H1 (cell line): ENCODE results near the gene PAX3. TPM values are rescaled to one million over a fixed set of nuclear protein-coding genes. Genes with fewer than 3 reads are reported as not detected.

Source experiments
- CTCF ChIA-PET: fragments of 300-600 bp; sonication (Branson Sonifier 250); formaldehyde crosslinking; loops from one replicate; lab custom pipeline; 2021; ENCODE audit not compliant: partially characterized antibody; lab: Charles Lee
- POLR2A ChIA-PET: fragments of 300-600 bp; sonication (Branson Sonifier 250); formaldehyde crosslinking; loops from one replicate; lab custom pipeline; 2021; ENCODE audit warnings: inconsistent platforms; ENCODE audit not compliant: partially characterized antibody; lab: Charles Lee
- DNase-seq, 2 experiments: peaks; one replicate each; pipeline versions ENCODE4 v3.0.0 to v3.0.0-alpha.2; 2010 to 2022; ENCODE audit warnings: low spot score in 2 of 2, low read depth in 1 of 2, mixed read lengths in 1 of 2
- FAIRE-seq: peaks from 2 replicates; lab custom pipeline; 2011; peaks lifted over from hg19 to GRCh38; lab: Jason Lieb, UNC
- H2AFZ ChIP-seq: 2 replicates; pipeline ENCODE4 v1.8.1; 2012; ENCODE audit warnings: low read length, inconsistent platforms
- H2AK5ac ChIP-seq: 2 replicates; pipeline ENCODE4 v1.6.1; 2013; ENCODE audit warnings: low read depth, low read length
- H2BK120ac ChIP-seq: replicated peaks from 2 replicates; pipeline ENCODE3; 2013; ENCODE audit warnings: low read depth, low read length, inconsistent platforms
- H2BK12ac ChIP-seq: 2 replicates; pipeline ENCODE4 v1.6.1; 2013; ENCODE audit warnings: low read depth, low read length
- H2BK15ac ChIP-seq: 2 replicates; pipeline ENCODE4 v1.6.1; 2013; ENCODE audit warnings: low read length
- H2BK20ac ChIP-seq: 2 replicates; pipeline ENCODE4 v1.6.1; 2013; ENCODE audit warnings: low read length
- H2BK5ac ChIP-seq: 2 replicates; pipeline ENCODE4 v1.6.1; 2013; ENCODE audit warnings: low read depth, low read length
- H3K14ac ChIP-seq: 2 replicates; pipeline ENCODE4 v1.6.1; 2013; ENCODE audit warnings: inconsistent platforms; ENCODE audit not compliant: insufficient read length
- H3K18ac ChIP-seq: 2 replicates; pipeline ENCODE4 v1.6.1; 2013; ENCODE audit warnings: low read length; ENCODE audit errors: extremely low read depth
- H3K23ac ChIP-seq: 2 replicates; pipeline ENCODE4 v1.6.1; 2013; ENCODE audit warnings: inconsistent platforms; ENCODE audit not compliant: insufficient read length
- H3K23me2 ChIP-seq: 2 replicates; pipeline ENCODE4 v1.6.1; 2013; ENCODE audit warnings: low read depth, low read length
- H3K27ac ChIP-seq: 2 replicates; pipeline ENCODE4 v1.6.1; 2011; ENCODE audit warnings: low read depth, low read length, inconsistent platforms
- H3K27me3 ChIP-seq, 4 experiments: replicated peaks in 1 of 4; 1 replicate in 1 of 4; 2 replicates in 3 of 4; pipeline versions ENCODE4 v1.6.1 to v1.8.1; 2011 to 2013; ENCODE audit warnings: low read length in 3 of 4, mild to moderate bottlenecking in 3 of 4, inconsistent platforms in 2 of 4, mixed read lengths in 2 of 4, moderate library complexity in 1 of 4; ENCODE audit not compliant: control insufficient read depth in 3 of 4, insufficient read depth in 3 of 4; ENCODE audit errors: extremely low read depth in 1 of 4
- H3K36me3 ChIP-seq, 4 experiments: 2 replicates each; pipeline versions ENCODE4 v1.6.1 to v1.8.1; 2011 to 2013; ENCODE audit warnings: mild to moderate bottlenecking in 4 of 4, low read length in 3 of 4, moderate library complexity in 2 of 4, control low read depth in 1 of 4, inconsistent platforms in 1 of 4; ENCODE audit not compliant: insufficient read depth in 4 of 4, control insufficient read depth in 2 of 4
- H3K4ac ChIP-seq: replicated peaks from 2 replicates; pipeline ENCODE3; 2013; ENCODE audit warnings: low read length, low read depth, mixed read lengths, inconsistent platforms; ENCODE audit not compliant: insufficient read length
- H3K4me1 ChIP-seq, 4 experiments: replicated peaks in 1 of 4; 1 replicate in 1 of 4; 2 replicates in 3 of 4; pipeline versions ENCODE4 v1.6.1 to v1.8.1; 2011 to 2013; ENCODE audit warnings: low read length in 3 of 4, inconsistent platforms in 2 of 4, mixed read lengths in 1 of 4; ENCODE audit not compliant: insufficient read depth in 4 of 4, control insufficient read depth in 3 of 4
- H3K4me2 ChIP-seq, 2 experiments: 2 replicates each; pipeline versions ENCODE4 v1.6.1 to v1.8.1; 2011 to 2013; ENCODE audit warnings: low read depth in 2 of 2, low read length in 2 of 2, control low read depth in 1 of 2, inconsistent platforms in 1 of 2, mild to moderate bottlenecking in 1 of 2; ENCODE audit not compliant: insufficient read depth in 1 of 2
- H3K4me3 ChIP-seq, 4 experiments: fragments of 200-600, 300-600 bp in 1 of 4; sonication (generic), shearing (Covaris generic), sonication (Bioruptor Twin) in 1 of 4; 2 replicates each; pipeline versions ENCODE4 v1.5.1 to v1.8.1; 2011 to 2016; ENCODE audit warnings: low read length in 4 of 4, low read depth in 3 of 4, control low read depth in 2 of 4, inconsistent platforms in 2 of 4, mild to moderate bottlenecking in 2 of 4, mixed read lengths in 1 of 4, moderate library complexity in 1 of 4; ENCODE audit not compliant: insufficient read depth in 2 of 4; ENCODE audit errors: extremely low read depth in 1 of 4
- H3K56ac ChIP-seq: replicated peaks from 2 replicates; pipeline ENCODE3; 2013; ENCODE audit warnings: low read depth, mild to moderate bottlenecking, mixed read lengths, low read length, inconsistent platforms; ENCODE audit not compliant: insufficient read length
- H3K79me1 ChIP-seq: 2 replicates; pipeline ENCODE4 v1.6.1; 2013; ENCODE audit warnings: low read depth, low read length, control low read depth
- H3K79me2 ChIP-seq, 2 experiments: 2 replicates each; pipeline versions ENCODE4 v1.6.1 to v1.8.1; 2012 to 2013; ENCODE audit warnings: low read length in 2 of 2, mild to moderate bottlenecking in 2 of 2, inconsistent platforms in 1 of 2; ENCODE audit not compliant: insufficient read depth in 2 of 2, control insufficient read depth in 1 of 2
- H3K9ac ChIP-seq, 4 experiments: replicated peaks in 1 of 4; 1 replicate in 1 of 4; 2 replicates in 3 of 4; pipeline versions ENCODE4 v1.6.1 to v1.8.1; 2011 to 2013; ENCODE audit warnings: low read depth in 3 of 4, low read length in 3 of 4, control low read depth in 2 of 4, mild to moderate bottlenecking in 2 of 4, moderate library complexity in 2 of 4, inconsistent platforms in 1 of 4; ENCODE audit errors: extremely low read depth in 1 of 4
- H3K9me3 ChIP-seq, 2 experiments: 2 replicates each; pipeline versions ENCODE4 v1.6.1 to v1.8.1; 2012 to 2013; ENCODE audit warnings: mild to moderate bottlenecking in 2 of 2, moderate library complexity in 2 of 2, control low read depth in 1 of 2, inconsistent platforms in 1 of 2, low read depth in 1 of 2, low read length in 1 of 2, mixed read lengths in 1 of 2; ENCODE audit not compliant: insufficient read depth in 2 of 2
- H4K20me1 ChIP-seq, 2 experiments: replicated peaks in 1 of 2; 2 replicates each; pipeline versions ENCODE3 to v1.8.1; 2011 to 2013; ENCODE audit warnings: inconsistent platforms in 2 of 2, low read length in 2 of 2, mild to moderate bottlenecking in 1 of 2; ENCODE audit not compliant: insufficient read depth in 2 of 2, control insufficient read depth in 1 of 2
- H4K5ac ChIP-seq: 2 replicates; pipeline ENCODE4 v1.6.1; 2013; ENCODE audit warnings: low read length, low read depth, mixed read lengths, inconsistent platforms; ENCODE audit not compliant: insufficient read length
- H4K8ac ChIP-seq: 2 replicates; pipeline ENCODE4 v1.8.0; 2013; ENCODE audit warnings: mild to moderate bottlenecking, moderate library complexity, low read length, inconsistent platforms; ENCODE audit not compliant: insufficient read depth; ENCODE audit errors: extremely low read depth
- H4K91ac ChIP-seq: replicated peaks from 2 replicates; pipeline ENCODE3; 2013; ENCODE audit warnings: low read length, mixed read lengths, inconsistent platforms; ENCODE audit not compliant: insufficient read length
- BACH1 ChIP-seq: IDR thresholded peaks from 2 replicates; pipeline ENCODE4 v1.6.1; 2012; ENCODE audit warnings: low read length, improper control_type of control experiment
- EP300 ChIP-seq, 2 experiments: IDR thresholded peaks; 1 replicate in 1 of 2; 2 replicates in 1 of 2; pipeline ENCODE4 v1.6.1; 2011 to 2012; ENCODE audit warnings: low read depth in 2 of 2, low read length in 2 of 2, mild to moderate bottlenecking in 2 of 2, borderline replicate concordance in 1 of 2, inconsistent platforms in 1 of 2, moderate library complexity in 1 of 2
- KDM5A ChIP-seq: fragments of 200-600 bp; IDR thresholded peaks from 2 replicates; pipeline ENCODE4 v1.7.1; 2012; ENCODE audit warnings: mild to moderate bottlenecking, low read length, inconsistent platforms, mixed read lengths
- RAD21 ChIP-seq, 2 experiments: IDR thresholded peaks in 1 of 2; conservative IDR thresholded peaks in 1 of 2; 2 replicates each; pipeline ENCODE4 v1.6.1; 2011; ENCODE audit warnings: low read depth in 2 of 2, low read length in 2 of 2, improper control_type of control experiment in 1 of 2, inconsistent platforms in 1 of 2, mild to moderate bottlenecking in 1 of 2, moderate library complexity in 1 of 2
- RFX5 ChIP-seq: IDR thresholded peaks from 2 replicates; pipeline ENCODE4 v1.6.1; 2011; ENCODE audit warnings: low read depth, low read length, improper control_type of control experiment, borderline replicate concordance
- RXRA ChIP-seq: IDR thresholded peaks from 2 replicates; pipeline ENCODE4 v1.6.1; 2011; ENCODE audit warnings: low read depth, mild to moderate bottlenecking, low read length, moderate library complexity; ENCODE audit not compliant: insufficient read depth
- SRF ChIP-seq: IDR thresholded peaks from 2 replicates; pipeline ENCODE4 v1.6.1; 2011; ENCODE audit warnings: mild to moderate bottlenecking, low read depth, low read length, moderate library complexity
- TCF12 ChIP-seq: IDR thresholded peaks from 2 replicates; pipeline ENCODE4 v1.6.1; 2011; ENCODE audit warnings: low read depth, mild to moderate bottlenecking, low read length
- YY1 ChIP-seq: IDR thresholded peaks from 2 replicates; pipeline ENCODE4 v1.6.1; 2011; ENCODE audit warnings: low read depth, mild to moderate bottlenecking, low read length
- WGBS, 2 experiments: shearing (Covaris generic) in 1 of 2; methylation state at CpG; one replicate each; pipeline versions ENCODE4 v1.1.6 to v1.1.7; 2013 to 2015; ENCODE audit warnings: low lambda C conversion rate in 2 of 2, mixed read lengths in 2 of 2, inconsistent platforms in 1 of 2, low coverage in 1 of 2, missing lambda C conversion rate in 1 of 2; ENCODE audit not compliant: insufficient replicate concordance in 2 of 2, insufficient coverage in 1 of 2, insufficient read length in 1 of 2; ENCODE audit errors: extremely low coverage in 1 of 2, missing lambda C conversion rate in 1 of 2; 5-methylcytosine and 5-hydroxymethylcytosine counted together
- polyA plus RNA-seq, 7 experiments: library from polyadenylated mRNA; depleted of rRNA in 3 of 7; stranded (reverse) in 5 of 7; unstranded in 2 of 7; fragments of >200 nt in 5 of 7; fragments of 200-250 nt in 2 of 7; gene quantifications; 1 replicate in 5 of 7; 2 replicates in 1 of 7; 4 replicates in 1 of 7; pipeline versions ENCODE4 v1.2.1 to v1.2.3, GENCODE V29; 2011 to 2013; ENCODE audit warnings: missing spikeins in 2 of 7, mixed read lengths in 2 of 7
- total RNA-seq: library from RNA; stranded (reverse); fragmentation: NEBNext Ultra II Directional; extraction: Animal tissue kit (Norgen Biotek cat#: 25700); gene quantifications from 2 replicates; pipeline ENCODE4 v1.2.1, GENCODE V29; 2021
- TF ChIP-seq, protein P1 (sequence below), 3 experiments: IDR thresholded peaks; 1 replicate in 2 of 3; 2 replicates in 1 of 3; pipeline versions ENCODE4 v1.5.1 to v1.6.1; 2011; ENCODE audit warnings: low read length in 3 of 3, mild to moderate bottlenecking in 3 of 3, inconsistent platforms in 2 of 3, low read depth in 1 of 3, moderate library complexity in 1 of 3; ENCODE audit not compliant: insufficient read depth in 1 of 3; ENCODE audit errors: control extremely low read depth in 1 of 3

Gene PAX3
- total and polyA plus RNA-seq, 2 of the 8 experiments (the other 6 are each of a cell fraction or from before 2014, with no cell fraction given), result 0.33 TPM; not detected in 1

DNA sequence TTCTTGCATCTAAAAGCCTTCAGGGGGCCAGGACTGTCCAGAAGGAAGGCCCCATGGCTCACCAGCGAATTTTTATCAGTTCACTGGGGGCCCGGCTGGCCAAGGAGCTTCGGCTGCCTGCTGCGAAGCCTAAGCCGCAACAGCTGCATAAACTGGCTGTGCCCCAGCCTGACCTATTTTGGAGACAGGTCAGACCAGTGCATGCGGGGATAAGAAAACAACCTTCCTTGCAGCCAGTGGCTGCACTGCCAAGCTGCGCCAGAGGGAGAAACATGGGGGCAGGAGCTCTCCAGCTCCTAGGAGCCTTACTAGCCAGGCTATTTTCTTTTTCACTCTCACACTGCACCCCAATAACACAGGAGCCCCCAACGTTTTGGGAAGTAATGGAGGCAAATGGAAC, 15.2 kb downstream of the PAX3 start:
- no peak overlapping the region for H3K9ac ChIP-seq
- FAIRE-seq (peak; percentile 36), DNase-seq (no peak)
- no peak overlapping the region for H3K14ac ChIP-seq
- no peak overlapping the region for H3K23ac ChIP-seq
- H4K8ac ChIP-seq, result no peak overlapping the region
- peaks cover 0 to 3% (median 0%) of the 10 kb centered on the region in 4 experiments; a peak in 2 of 7 replicates for H3K4me1 ChIP-seq
- peaks cover 16 to 47% (median 29%) of the 10 kb centered on the region in 4 experiments for H3K27me3 ChIP-seq
- 35% methylated on average over 8 of the region's 8 CpGs; no CpG with 5 or more reads in 1 of the 2 experiments for WGBS, 2 experiments
- no peaks in the 10 kb centered on the region for H3K79me1 ChIP-seq
- H3K56ac ChIP-seq, result no peak overlapping the region
- H4K91ac ChIP-seq, result no peak overlapping the region
- no peak overlapping the region; a peak in 1 of 4 replicates for H3K4me2 ChIP-seq
- H2BK12ac ChIP-seq, result no peak overlapping the region
- no peak overlapping the region for H2BK120ac ChIP-seq
- no peak overlapping the region for H2AFZ ChIP-seq
- POLR2A ChIA-PET, result interaction anchor here (0.6 to 1.0 kb wide), 3 partner anchors 41 to 229 kb away, joined by 3 to 5 read pairs (median 3); no protein-coding TSS in a partner anchor
- no peak overlapping the region for H3K4ac ChIP-seq
- H3K18ac ChIP-seq, result no peak overlapping the region
- no peak overlapping the region for H2AK5ac ChIP-seq
- H3K4me3 ChIP-seq, result no peak overlapping the region
- H3K23me2 ChIP-seq, result no peaks in the 10 kb centered on the region
- no peak overlapping the region for H3K27ac ChIP-seq
- no peaks in the 10 kb centered on the region for H3K36me3 ChIP-seq
- H2BK5ac ChIP-seq, result no peak overlapping the region
- H3K9me3 ChIP-seq, result no peaks in the 10 kb centered on the region
- CTCF ChIA-PET, result interaction anchor here (0.7 to 1.7 kb wide), 15 partner anchors 9 to 259 kb away, joined by 3 to 9 read pairs (median 4); partner anchors contain the start of gene PAX3
- H3K79me2 ChIP-seq, result no peaks in the 10 kb centered on the region
- no peak overlapping the region for H2BK15ac ChIP-seq
- no peak overlapping the region for H4K5ac ChIP-seq
- H2BK20ac ChIP-seq, result no peak overlapping the region
- no peaks in the 10 kb centered on the region for H4K20me1 ChIP-seq
- TF ChIP-seq RXRA (0 out of 2 replicates have a peak, but pooled peaks have one; percentile 69), RAD21 (IDR thresholded peaks at IDR 0.05 in 1 of 2, conservative IDR thresholded peaks at IDR 0.05 in 1 of 2; ENCODE audit: low read depth in 2 of 2, low read length in 2 of 2) (peak; percentile 24 to 35), BACH1 (no peak), YY1 (0 out of 2 replicates have a peak, but pooled peaks have one; percentile 34), KDM5A (no peak), SRF (no peak), TCF12 (peak; percentile 95), EP300 (IDR thresholded peaks at IDR 0.05; ENCODE audit: borderline replicate concordance in 1 of 2, low read depth in 2 of 2, low read length in 2 of 2) (peak in 1 of 2 experiments; percentile 16; a peak in 1 of 3 replicates), RFX5 (no peak)
- TF ChIP-seq, protein P1, sequence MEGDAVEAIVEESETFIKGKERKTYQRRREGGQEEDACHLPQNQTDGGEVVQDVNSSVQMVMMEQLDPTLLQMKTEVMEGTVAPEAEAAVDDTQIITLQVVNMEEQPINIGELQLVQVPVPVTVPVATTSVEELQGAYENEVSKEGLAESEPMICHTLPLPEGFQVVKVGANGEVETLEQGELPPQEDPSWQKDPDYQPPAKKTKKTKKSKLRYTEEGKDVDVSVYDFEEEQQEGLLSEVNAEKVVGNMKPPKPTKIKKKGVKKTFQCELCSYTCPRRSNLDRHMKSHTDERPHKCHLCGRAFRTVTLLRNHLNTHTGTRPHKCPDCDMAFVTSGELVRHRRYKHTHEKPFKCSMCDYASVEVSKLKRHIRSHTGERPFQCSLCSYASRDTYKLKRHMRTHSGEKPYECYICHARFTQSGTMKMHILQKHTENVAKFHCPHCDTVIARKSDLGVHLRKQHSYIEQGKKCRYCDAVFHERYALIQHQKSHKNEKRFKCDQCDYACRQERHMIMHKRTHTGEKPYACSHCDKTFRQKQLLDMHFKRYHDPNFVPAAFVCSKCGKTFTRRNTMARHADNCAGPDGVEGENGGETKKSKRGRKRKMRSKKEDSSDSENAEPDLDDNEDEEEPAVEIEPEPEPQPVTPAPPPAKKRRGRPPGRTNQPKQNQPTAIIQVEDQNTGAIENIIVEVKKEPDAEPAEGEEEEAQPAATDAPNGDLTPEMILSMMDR (IDR thresholded peaks at IDR 0.05; ENCODE audit: control extremely low read depth in 1 of 3, insufficient read depth in 1 of 3, low read depth in 1 of 3, low read length in 3 of 3), result peak; percentile 6 to 49 (median 36); a peak in 2 of 4 replicates
